Nephron (organoid): ENCODE results near the gene KCNH2.

ENCODE experiments used
- H3K27ac Mint-ChIP-seq, 3 experiments: 2 replicates each; pipeline ENCODE4 v1.8.0; 2020; ENCODE audit warnings: mixed read lengths in 3 of 3, mild to moderate bottlenecking in 2 of 3, moderate library complexity in 1 of 3
- H3K27me3 Mint-ChIP-seq: 2 replicates; pipeline ENCODE4 v1.8.0; 2021; ENCODE audit warnings: low read depth, mild to moderate bottlenecking, moderate library complexity, mixed read lengths
- H3K36me3 Mint-ChIP-seq: 2 replicates; pipeline ENCODE4 v1.8.0; 2020; ENCODE audit warnings: low read depth, mixed read lengths
- H3K4me1 Mint-ChIP-seq: 2 replicates; pipeline ENCODE4 v1.8.0; 2020; ENCODE audit warnings: mixed read lengths
- H3K4me3 Mint-ChIP-seq, 3 experiments: 2 replicates each; pipeline ENCODE4 v1.8.0; 2020; ENCODE audit warnings: mild to moderate bottlenecking in 3 of 3, mixed read lengths in 3 of 3, moderate library complexity in 2 of 3
- H3K9me3 Mint-ChIP-seq: 2 replicates; pipeline ENCODE4 v1.8.0; 2020; ENCODE audit warnings: mixed read lengths
- CTCF ChIP-seq, 3 experiments: fragments of 200-600 bp; sonication (generic); IDR thresholded peaks; one replicate each; pipeline ENCODE4 v1.5.0; 2021; ENCODE audit warnings: antibody characterized with exemption in 3 of 3; ENCODE audit not compliant: unreplicated experiment in 3 of 3

KCNH2 gene

GRCh38 chr7:151020231-151020630, 42.1 kb upstream of the KCNH2 start:
- Mint-ChIP-seq H3K27me3 (peaks cover 58% of the 10 kb centered on the region), H3K4me3 (peak overlapping the region; percentile 37 to 62 (median 40)), H3K36me3 (no peaks in the 10 kb centered on the region), H3K4me1 (peaks cover 28% of the 10 kb centered on the region), H3K9me3 (no peaks in the 10 kb centered on the region), H3K27ac (peak overlapping the region; percentile 25 to 76 (median 63))
- TF ChIP-seq CTCF (IDR thresholded peaks at IDR 0.05; ENCODE audit: unreplicated experiment in 3 of 3): no peak

GRCh38 chr7:151019130-151019447, 41.0 kb upstream of the KCNH2 start:
- Mint-ChIP-seq H3K4me1 (peaks cover 31% of the 10 kb centered on the region), H3K4me3 (peak overlapping the region; percentile 28 to 68 (median 57)), H3K9me3 (no peaks in the 10 kb centered on the region), H3K27ac (no peak overlapping the region), H3K27me3 (peaks cover 50% of the 10 kb centered on the region), H3K36me3 (peaks cover 3% of the 10 kb centered on the region)
- no peak for TF ChIP-seq CTCF (IDR thresholded peaks at IDR 0.05; ENCODE audit: unreplicated experiment in 3 of 3)

- TF ChIP-seq CTCF (IDR thresholded peaks at IDR 0.05; ENCODE audit: unreplicated experiment in 3 of 3): no peak
- no peaks in the 10 kb centered on the region for H3K9me3 Mint-ChIP-seq
- peak overlapping the region; percentile 55 to 84 (median 82) for H3K4me3 Mint-ChIP-seq
- H3K27ac Mint-ChIP-seq: peak overlapping the region; percentile 7 to 63 (median 29)
- peaks cover 3% of the 10 kb centered on the region for H3K36me3 Mint-ChIP-seq
- peaks cover 50% of the 10 kb centered on the region for H3K27me3 Mint-ChIP-seq
- peaks cover 31% of the 10 kb centered on the region for H3K4me1 Mint-ChIP-seq
These were observed 40.5 kb upstream of the KCNH2 start for GRCh38 chr7:151018421-151019129.

- peak overlapping the region; percentile 55 to 84 (median 82) for H3K4me3 Mint-ChIP-seq
- peak; percentile 94 to 95 (median 94) for TF ChIP-seq CTCF (IDR thresholded peaks at IDR 0.05; ENCODE audit: unreplicated experiment in 3 of 3)
- H3K36me3 Mint-ChIP-seq: peaks cover 3% of the 10 kb centered on the region
- no peaks in the 10 kb centered on the region for H3K9me3 Mint-ChIP-seq
- H3K27me3 Mint-ChIP-seq: peaks cover 46% of the 10 kb centered on the region
- peak overlapping the region; percentile 7 to 63 (median 29) for H3K27ac Mint-ChIP-seq
- peaks cover 31% of the 10 kb centered on the region for H3K4me1 Mint-ChIP-seq
These were observed 39.9 kb upstream of the KCNH2 start for GRCh38 chr7:151017953-151018420.

- Mint-ChIP-seq H3K27ac (peak overlapping the region in 1 of 3 experiments; percentile 7), H3K4me3 (peak overlapping the region; percentile 55 to 84 (median 82)), H3K9me3 (no peaks in the 10 kb centered on the region), H3K27me3 (peaks cover 48% of the 10 kb centered on the region), H3K4me1 (peaks cover 36% of the 10 kb centered on the region), H3K36me3 (peaks cover 3% of the 10 kb centered on the region)
- no peak for TF ChIP-seq CTCF (IDR thresholded peaks at IDR 0.05; ENCODE audit: unreplicated experiment in 3 of 3)
These were observed 39.3 kb upstream of the KCNH2 start for GRCh38 chr7:151017370-151017952.
